ENCODE results near the gene ATF6.

- TF ChIP-seq CTCF (IDR thresholded peaks at IDR 0.05; ENCODE audit: low read depth, low read length, poor library complexity, severe bottlenecking) = no peak
- no peak for TF ChIP-seq EZH2phosphoT487 (IDR thresholded peaks at IDR 0.05; ENCODE audit: borderline replicate concordance, low read length)
Observed at GRCh38 chr1:161781995-161782394, 15.9 kb downstream of the ATF6 start.

Data from DOHH2 (cell line).